BE2C (cell line): ENCODE data around the gene PCDHB6.
A peak's percentile ranks its signal among the peaks of the same experiment; 100 is the strongest.
"Not testable (repeated sequence)": the region's sequence is repeated elsewhere in the genome, so short reads cannot be mapped to it uniquely, and the experiment has no call there.

Source experiments
- DNase-seq: peaks from one replicate; pipeline ENCODE4 v3.0.0-alpha.2; 2020
- H3K27me3 ChIP-seq: fragments of 250-450 bp; sonication (Bioruptor Pico); 2 replicates; pipeline ENCODE4 v1.5.1; 2020; ENCODE audit warnings: mild to moderate bottlenecking
- H3K36me3 ChIP-seq: fragments of 250-450 bp; sonication (Bioruptor Pico); 2 replicates; pipeline ENCODE4 v1.5.1; 2020; ENCODE audit warnings: mild to moderate bottlenecking
- H3K4me1 ChIP-seq: fragments of 250-450 bp; sonication (Bioruptor Pico); 2 replicates; pipeline ENCODE4 v1.5.1; 2020
- H3K4me3 ChIP-seq: 2 replicates; pipeline ENCODE4 v1.5.1; 2011; ENCODE audit warnings: low read depth, low read length
- H3K9me3 ChIP-seq: fragments of 250-450 bp; sonication (Bioruptor Pico); 2 replicates; pipeline ENCODE4 v1.5.1; 2020
- CTCF ChIP-seq: IDR thresholded peaks from 2 replicates; pipeline ENCODE4 v1.5.1; 2012; ENCODE audit warnings: mild to moderate bottlenecking, low read depth, low read length

Gene PCDHB6

GRCh38 chr5:141150224-141150992, 551 bp downstream of the PCDHB6 start:
- DNase-seq = no peak
- no peaks in the 10 kb centered on the region for H3K4me1 ChIP-seq

DNA sequence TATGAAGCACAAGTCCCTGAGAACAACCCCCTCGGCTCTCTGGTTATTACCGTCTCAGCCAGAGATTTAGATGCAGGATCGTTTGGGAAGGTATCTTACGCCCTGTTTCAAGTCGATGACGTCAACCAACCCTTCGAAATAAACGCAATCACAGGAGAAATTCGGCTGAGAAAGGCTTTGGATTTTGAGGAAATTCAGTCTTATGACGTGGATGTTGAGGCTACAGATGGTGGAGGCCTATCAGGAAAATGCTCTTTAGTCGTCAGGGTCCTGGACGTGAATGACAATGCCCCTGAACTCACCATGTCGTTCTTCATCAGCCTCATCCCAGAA, 1.1 kb downstream of the PCDHB6 start:
- no peak for TF ChIP-seq CTCF
- Histone ChIP-seq H3K9me3 (no peaks in the 10 kb centered on the region), H3K4me1 (no peaks in the 10 kb centered on the region), H3K36me3 (no peaks in the 10 kb centered on the region), H3K27me3 (peaks cover 4% of the 10 kb centered on the region), H3K4me3 (no peak overlapping the region)
- DNase-seq = no peak

More at GRCh38 chr5:141150224-141150992, 551 bp downstream of the PCDHB6 start:
- H3K27me3 ChIP-seq = peaks cover 4% of the 10 kb centered on the region
- no peaks in the 10 kb centered on the region for H3K9me3 ChIP-seq
- TF ChIP-seq CTCF = no peak
- no peaks in the 10 kb centered on the region for H3K36me3 ChIP-seq
- H3K4me3 ChIP-seq = peak overlapping the region; percentile 50

- not testable (repeated sequence) for H3K4me3 ChIP-seq, DNase-seq, H3K9me3 ChIP-seq, H3K27me3 ChIP-seq, H3K4me1 ChIP-seq, H3K36me3 ChIP-seq
Measured at GRCh38 chr5:141151632-141152031, 1.8 kb downstream of the PCDHB6 start.

- not testable (repeated sequence) for H3K9me3 ChIP-seq, H3K36me3 ChIP-seq, H3K27me3 ChIP-seq, H3K4me3 ChIP-seq, DNase-seq, H3K4me1 ChIP-seq
Measured at GRCh38 chr5:141152096-141152495, 2.2 kb downstream of the PCDHB6 start.

DNA sequence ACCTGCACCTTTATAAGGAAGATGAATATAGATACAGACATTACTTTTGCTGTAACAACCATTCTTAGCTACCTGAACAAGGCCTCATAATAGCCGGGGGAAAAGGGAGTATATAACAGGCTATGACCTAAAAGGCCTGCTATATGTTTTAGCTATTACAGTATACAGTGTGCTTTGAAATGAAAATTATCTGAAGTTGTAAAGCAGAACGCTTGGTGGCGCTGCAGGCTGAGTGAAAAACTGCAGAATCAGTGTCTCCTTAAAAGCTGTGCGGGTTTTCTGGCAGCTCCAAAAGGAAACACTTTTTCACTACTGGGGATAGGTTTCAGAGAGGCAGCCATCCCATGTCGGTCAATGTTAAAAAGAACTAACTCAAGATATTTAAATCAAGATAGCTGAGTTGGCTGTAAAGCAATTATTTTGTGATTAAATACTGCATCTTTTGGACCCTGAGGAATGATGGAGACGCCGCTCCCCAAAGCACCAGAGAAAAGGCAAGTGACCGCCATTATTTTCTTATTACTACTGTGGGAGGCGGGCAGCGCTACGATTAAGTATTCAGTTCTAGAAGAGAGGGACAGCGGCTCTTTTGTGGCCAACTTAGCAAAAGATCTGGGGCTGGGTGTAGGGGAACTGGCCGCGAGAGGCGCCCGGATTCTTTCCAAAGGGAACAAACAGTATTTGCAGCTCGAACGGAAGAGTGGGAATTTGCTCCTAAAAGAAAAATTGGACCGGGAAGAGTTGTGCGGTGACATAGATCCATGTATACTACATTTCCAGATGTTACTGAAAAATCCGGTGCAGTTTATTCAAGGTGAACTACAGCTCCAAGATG, 5.9 kb downstream of the PCDHB6 start:
- Histone ChIP-seq H3K4me1 (no peaks in the 10 kb centered on the region), H3K36me3 (no peaks in the 10 kb centered on the region), H3K4me3 (no peak overlapping the region), H3K27me3 (no peaks in the 10 kb centered on the region), H3K9me3 (no peaks in the 10 kb centered on the region)
- DNase-seq = no peak
- peak; percentile 58 for TF ChIP-seq CTCF

- DNase-seq, H3K4me3 ChIP-seq, H3K9me3 ChIP-seq, H3K27me3 ChIP-seq, H3K4me1 ChIP-seq, H3K36me3 ChIP-seq: not testable (repeated sequence)
Measured at GRCh38 chr5:141157356-141157755, 7.5 kb downstream of the PCDHB6 start.

DNA sequence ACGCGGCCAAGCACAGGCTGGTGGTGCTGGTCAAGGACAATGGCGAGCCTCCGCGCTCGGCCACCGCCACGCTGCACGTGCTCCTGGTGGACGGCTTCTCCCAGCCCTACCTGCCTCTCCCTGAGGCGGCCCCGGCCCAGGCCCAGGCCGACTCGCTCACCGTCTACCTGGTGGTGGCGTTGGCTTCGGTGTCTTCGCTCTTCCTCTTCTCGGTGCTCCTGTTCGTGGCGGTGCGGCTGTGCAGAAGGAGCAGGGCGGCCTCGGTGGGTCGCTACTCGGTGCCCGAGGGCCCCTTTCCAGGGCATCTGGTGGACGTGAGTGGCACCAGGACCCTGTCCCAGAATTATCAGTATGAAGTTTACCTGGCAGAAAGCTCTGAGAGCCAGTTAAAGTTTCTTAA, 8.0 kb downstream of the PCDHB6 start:
- DNase-seq, H3K36me3 ChIP-seq, H3K9me3 ChIP-seq, H3K27me3 ChIP-seq, H3K4me3 ChIP-seq, H3K4me1 ChIP-seq: not testable (repeated sequence)
